NB4 (cell line): ENCODE measurements around the gene STX11.
A peak's percentile ranks its signal among the peaks of the same experiment; 100 is the strongest.

Experiments used
- DNase-seq: peaks from one replicate; pipeline ENCODE4 v3.0.0; 2010; ENCODE audit warnings: low read depth
- H3K4me3 ChIP-seq: one replicate; pipeline ENCODE4 v1.5.1; 2011; ENCODE audit warnings: mild to moderate bottlenecking, low read depth, low read length, moderate library complexity
- CTCF ChIP-seq: IDR thresholded peaks from one replicate; pipeline ENCODE4 v1.5.1; 2012; ENCODE audit warnings: low read depth, low read length
- MAX ChIP-seq: IDR thresholded peaks from 2 replicates; pipeline ENCODE4 v1.6.1; 2011; ENCODE audit warnings: low read depth, low read length
- MYC ChIP-seq: IDR thresholded peaks from 2 replicates; pipeline ENCODE4 v1.6.1; 2011; ENCODE audit warnings: low read depth, low read length
- POLR2A ChIP-seq: IDR thresholded peaks from 2 replicates; pipeline ENCODE4 v1.6.1; 2011; ENCODE audit warnings: mild to moderate bottlenecking; ENCODE audit not compliant: insufficient read length; ENCODE audit errors: extremely low read depth

The STX11 gene

GRCh38 chr6:144150710-144151657, 667 bp downstream of the STX11 start:
- TF ChIP-seq MAX (peak; percentile 64), POLR2A (peak; percentile 31), MYC (peak; percentile 63), CTCF (peak; percentile 20)
- H3K4me3 ChIP-seq: peak overlapping the region; percentile 66
- DNase-seq: peak; percentile 75

GRCh38 chr6:144152334-144152900, 2.1 kb downstream of the STX11 start:
- no peak for TF ChIP-seq MYC
- TF ChIP-seq POLR2A: no peak
- no peak for DNase-seq
- no peak overlapping the region for H3K4me3 ChIP-seq

DNA sequence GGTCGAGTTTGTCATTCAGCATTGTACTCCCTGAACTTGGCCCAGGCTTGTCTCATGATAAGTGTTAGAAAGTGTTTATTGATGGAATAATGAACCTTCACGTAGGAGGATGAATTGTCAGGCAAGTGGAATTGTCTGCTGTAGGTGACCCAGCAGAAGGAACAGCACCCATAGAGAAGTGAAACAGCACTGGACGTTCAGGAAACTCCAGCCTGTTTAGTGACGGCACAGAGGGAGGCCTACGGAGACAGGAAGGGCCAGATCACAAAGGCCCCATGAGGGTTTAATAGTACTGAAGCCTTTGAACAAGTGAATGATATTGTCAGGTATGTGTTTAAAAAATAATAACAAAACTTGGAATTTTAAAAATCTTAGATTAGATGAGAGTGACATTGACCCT, 2.9 kb downstream of the STX11 start:
- DNase-seq: no peak
- TF ChIP-seq CTCF (no peak), MYC (no peak), POLR2A (no peak), MAX (no peak)
- H3K4me3 ChIP-seq: no peak overlapping the region

DNA sequence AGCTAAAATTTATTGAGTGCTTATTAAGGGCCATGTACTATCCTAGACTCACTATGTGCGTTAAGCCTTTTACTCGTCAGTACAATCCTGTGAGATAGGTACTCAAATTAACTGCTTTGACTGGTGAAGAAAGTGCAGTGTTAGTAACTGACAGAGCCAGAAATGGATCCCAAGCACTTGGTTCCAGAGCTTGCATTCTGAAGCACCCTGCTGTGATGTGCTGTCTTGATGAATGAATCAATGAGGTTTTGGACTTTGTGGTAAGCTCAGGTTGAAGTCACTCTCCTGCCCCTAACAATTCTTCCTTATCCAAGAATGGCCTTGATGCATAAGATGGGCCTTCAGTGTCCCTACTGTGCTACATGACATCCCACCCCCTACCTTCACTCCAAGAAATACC, 3.7 kb downstream of the STX11 start:
- TF ChIP-seq MYC: no peak
- no peak for TF ChIP-seq MAX
- TF ChIP-seq POLR2A: no peak
- no peak for TF ChIP-seq CTCF
- no peak overlapping the region for H3K4me3 ChIP-seq
- DNase-seq: no peak

DNA sequence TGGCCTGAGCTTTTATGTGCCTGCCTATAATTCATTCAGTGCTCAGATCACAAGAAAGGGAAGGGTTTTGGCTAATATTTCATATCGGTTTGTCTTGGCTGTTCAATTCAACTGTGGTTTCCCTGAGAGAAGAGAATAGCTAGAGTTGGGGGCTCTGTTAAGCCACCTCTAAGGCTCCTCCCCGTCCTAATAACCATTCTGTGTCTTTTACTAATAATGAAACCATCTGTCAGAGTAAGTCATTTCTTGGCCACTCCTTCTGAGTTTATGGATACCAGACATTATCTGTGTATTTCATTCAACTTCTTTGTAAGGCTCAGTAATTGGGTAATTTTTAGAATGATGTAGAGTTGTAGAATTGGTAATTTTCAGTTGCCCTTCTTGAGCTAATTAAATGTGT, 5.2 kb downstream of the STX11 start:
- no peak for DNase-seq
- TF ChIP-seq MYC: no peak
- no peak for TF ChIP-seq MAX
- TF ChIP-seq POLR2A: no peak
- no peak for TF ChIP-seq CTCF
- no peak overlapping the region for H3K4me3 ChIP-seq

DNA sequence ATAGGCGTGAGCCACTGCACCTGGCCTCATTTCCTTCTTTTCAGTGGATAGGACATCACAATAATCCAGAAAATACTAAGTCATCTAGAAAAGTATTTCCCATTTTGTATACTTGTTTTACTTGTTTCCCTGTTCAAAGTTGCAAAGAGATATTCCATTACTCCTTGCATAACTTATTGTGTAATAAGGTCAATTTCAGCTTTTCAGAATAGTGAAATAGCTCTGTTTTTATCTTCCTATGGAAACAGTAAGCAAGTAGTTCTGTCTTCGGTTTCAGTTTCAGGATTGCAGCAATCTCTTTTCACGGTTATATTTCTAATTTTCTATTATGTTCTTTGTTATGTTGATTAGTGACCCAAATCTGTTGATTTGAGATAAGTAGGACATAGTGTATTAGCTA, 6.0 kb downstream of the STX11 start:
- H3K4me3 ChIP-seq: no peak overlapping the region
- TF ChIP-seq MAX (no peak), MYC (no peak), CTCF (no peak), POLR2A (no peak)
- peak; percentile 34 for DNase-seq
